Panc1 (cell line): ENCODE data around the gene PCNT. TPM values are rescaled to one million over a fixed set of nuclear protein-coding genes. Genes with fewer than 3 reads are reported as not detected.

ENCODE experiments used
- ATAC-seq: fragments of 200-7000 bp; cut with Tn5 transposase; 2 replicates; pipeline ENCODE4 v1.9.1; 2020; ENCODE audit warnings: mild to moderate bottlenecking, moderate library complexity
- BruUV-seq: library from RNA; stranded (reverse); fragments of 400-500 nt; replicated peaks from 2 replicates; lab custom pipeline; 2021; lab: Mats Ljungman, UMichigan
- CTCF ChIA-PET: fragments of 300-600 bp; sonication (Branson Sonifier 250); formaldehyde crosslinking; loops from one replicate; lab custom pipeline; 2022; ENCODE audit warnings: antibody characterized with exemption; lab: Charles Lee
- POLR2A ChIA-PET: fragments of 300-600 bp; sonication (Branson Sonifier 250); formaldehyde crosslinking; loops from one replicate; lab custom pipeline; 2022; ENCODE audit warnings: antibody characterized with exemption; lab: Charles Lee
- DNase-seq: peaks from one replicate; pipeline ENCODE4 v3.0.0-alpha.2; 2010; ENCODE audit warnings: low read depth, low spot score
- H3K27ac ChIP-seq: 2 replicates; pipeline ENCODE4 v1.5.1; 2011; ENCODE audit warnings: mild to moderate bottlenecking, low read length, inconsistent platforms
- H3K27me3 ChIP-seq: fragments of 200-500 bp; sonication (Bioruptor generic); 2 replicates; pipeline ENCODE4 v1.6.0; 2014; ENCODE audit warnings: low read length, inconsistent platforms; ENCODE audit not compliant: control insufficient read depth, insufficient read depth
- H3K36me3 ChIP-seq: fragments of 200-500 bp; sonication (Bioruptor generic); 2 replicates; pipeline ENCODE4 v1.5.1; 2014; ENCODE audit warnings: inconsistent platforms, mild to moderate bottlenecking, low read length, moderate library complexity; ENCODE audit not compliant: control insufficient read depth, insufficient read depth
- H3K4me1 ChIP-seq: 2 replicates; pipeline ENCODE4 v1.5.1; 2011; ENCODE audit warnings: inconsistent platforms, mild to moderate bottlenecking, low read length, moderate library complexity; ENCODE audit not compliant: control insufficient read depth, insufficient read depth
- H3K4me3 ChIP-seq, 2 experiments: 2 replicates each; pipeline ENCODE4 v1.5.1; 2011 to 2012; ENCODE audit warnings: low read depth in 2 of 2, low read length in 2 of 2, mild to moderate bottlenecking in 2 of 2, inconsistent platforms in 1 of 2, moderate library complexity in 1 of 2
- H3K9me3 ChIP-seq: fragments of 200-500 bp; sonication (Bioruptor generic); 2 replicates; pipeline ENCODE4 v1.5.1; 2014; ENCODE audit warnings: low read depth, mild to moderate bottlenecking, inconsistent platforms, low read length, moderate library complexity; ENCODE audit not compliant: control insufficient read depth, insufficient read depth
- POLR2AphosphoS5 ChIP-seq: IDR thresholded peaks from 2 replicates; pipeline ENCODE4 v1.6.1; 2012; ENCODE audit warnings: mild to moderate bottlenecking, low read depth, low read length, moderate library complexity
- SIN3A ChIP-seq: IDR thresholded peaks from 2 replicates; pipeline ENCODE4 v1.6.1; 2012; ENCODE audit warnings: low read depth, mild to moderate bottlenecking, low read length, moderate library complexity, borderline replicate concordance; ENCODE audit not compliant: insufficient read depth
- TCF7L2 ChIP-seq: IDR thresholded peaks from 2 replicates; pipeline ENCODE4 v1.6.1; 2011; ENCODE audit warnings: mild to moderate bottlenecking, low read depth, low read length, inconsistent platforms
- in situ Hi-C: cut with HindIII; loops from 2 replicates; pipeline ENCODE4 v1.10.0; 2016; ENCODE audit warnings: low sequenced_read_pairs, low pct_unique_long_range_greater_than_20kb
- intact Hi-C: fragments of 100-400 bp; cut with micrococcal nuclease; formaldehyde crosslinking; loops from one replicate; pipeline ENCODE4 v1.10.0; 2022; ENCODE audit not compliant: unreplicated experiment
- total RNA-seq: library from RNA; stranded (reverse); gene quantifications from one replicate; pipeline ENCODE4 v1.2.1, GENCODE V29; 2021; ENCODE audit not compliant: unreplicated experiment
- TF ChIP-seq, protein P1 (sequence below): fragments of 450-650 bp; IDR thresholded peaks from 2 replicates; pipeline ENCODE4 v1.5.1; 2017; ENCODE audit warnings: mild to moderate bottlenecking
- TF ChIP-seq, protein P2 (sequence below), 2 experiments: IDR thresholded peaks; 2 replicates each; pipeline ENCODE4 v1.6.1; 2011 to 2012; ENCODE audit warnings: low read depth in 2 of 2, control low read depth in 1 of 2, low read length in 1 of 2, mild to moderate bottlenecking in 1 of 2, moderate library complexity in 1 of 2; ENCODE audit not compliant: insufficient read depth in 1 of 2

The PCNT gene
- total RNA-seq, 1 experiment from 2014 or later: 44.3 TPM

DNA sequence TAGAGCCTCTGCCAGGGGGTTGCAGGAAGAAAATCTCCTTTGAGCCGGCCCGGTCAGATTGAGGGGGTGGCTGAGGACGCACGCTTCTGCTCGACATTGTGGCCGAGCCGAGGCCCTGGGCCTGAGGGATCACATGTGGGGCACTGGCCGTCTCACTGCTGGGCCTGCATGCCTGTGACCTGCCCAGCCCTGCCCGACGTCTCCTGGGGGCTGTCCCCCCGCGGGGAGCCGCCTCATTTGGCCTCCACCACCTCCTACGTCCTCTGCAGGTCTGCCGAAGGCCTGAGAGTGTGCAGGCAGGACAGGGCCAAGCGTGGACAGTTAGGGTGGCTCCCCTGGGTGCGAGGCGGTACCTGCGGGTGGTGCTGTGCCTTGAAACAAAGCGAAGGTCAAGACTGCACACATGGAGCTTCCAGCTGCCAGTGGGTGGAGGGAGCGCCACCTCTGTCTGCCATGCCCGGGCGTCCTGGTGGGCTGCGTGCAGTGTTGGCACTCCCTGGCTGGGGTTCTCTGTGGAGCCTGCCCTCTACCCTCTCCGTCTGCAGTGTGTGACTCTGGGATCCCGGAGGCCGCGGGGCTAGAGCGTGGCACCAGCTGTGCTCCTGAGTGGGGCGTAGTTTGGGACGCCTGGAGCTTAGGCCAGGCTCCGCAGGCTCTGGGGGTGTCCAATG is 51.7 kb downstream of the PCNT start:
- no peak for DNase-seq

DNA sequence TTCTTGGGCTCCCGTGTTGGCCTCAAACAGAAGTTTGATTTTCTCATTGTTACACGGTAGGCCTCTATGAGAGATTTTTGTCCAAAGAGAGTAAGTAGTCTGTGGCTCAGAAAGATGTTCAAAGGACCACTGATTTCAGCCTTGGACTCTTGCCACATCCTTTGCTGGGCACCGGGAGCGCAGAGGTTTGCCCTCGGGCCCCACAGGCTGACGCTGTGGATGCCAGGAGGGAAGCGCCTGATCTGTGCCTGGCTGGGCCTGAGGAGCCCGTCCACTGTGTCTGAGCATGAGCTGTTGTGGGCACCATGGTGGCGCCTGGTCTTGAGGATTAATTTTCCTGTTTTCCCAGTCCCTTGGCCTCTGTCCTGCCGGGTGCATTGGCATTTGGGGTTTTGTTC is 52.3 kb downstream of the PCNT start:
- ATAC-seq (no peak), DNase-seq (no peak)
- intact Hi-C loops: no loop called here
- ChIA-PET POLR2A (no interaction called here), CTCF (no interaction called here)
- Histone ChIP-seq H3K9me3 (no peaks in the 10 kb centered on the region), H3K4me3 (no peak overlapping the region), H3K36me3 (no peaks in the 10 kb centered on the region), H3K27me3 (no peaks in the 10 kb centered on the region), H3K4me1 (no peaks in the 10 kb centered on the region), H3K27ac (no peak overlapping the region)
- no TSS peak for BruUV-seq
- in situ Hi-C loops: no loop called here
- TF ChIP-seq, protein P1, sequence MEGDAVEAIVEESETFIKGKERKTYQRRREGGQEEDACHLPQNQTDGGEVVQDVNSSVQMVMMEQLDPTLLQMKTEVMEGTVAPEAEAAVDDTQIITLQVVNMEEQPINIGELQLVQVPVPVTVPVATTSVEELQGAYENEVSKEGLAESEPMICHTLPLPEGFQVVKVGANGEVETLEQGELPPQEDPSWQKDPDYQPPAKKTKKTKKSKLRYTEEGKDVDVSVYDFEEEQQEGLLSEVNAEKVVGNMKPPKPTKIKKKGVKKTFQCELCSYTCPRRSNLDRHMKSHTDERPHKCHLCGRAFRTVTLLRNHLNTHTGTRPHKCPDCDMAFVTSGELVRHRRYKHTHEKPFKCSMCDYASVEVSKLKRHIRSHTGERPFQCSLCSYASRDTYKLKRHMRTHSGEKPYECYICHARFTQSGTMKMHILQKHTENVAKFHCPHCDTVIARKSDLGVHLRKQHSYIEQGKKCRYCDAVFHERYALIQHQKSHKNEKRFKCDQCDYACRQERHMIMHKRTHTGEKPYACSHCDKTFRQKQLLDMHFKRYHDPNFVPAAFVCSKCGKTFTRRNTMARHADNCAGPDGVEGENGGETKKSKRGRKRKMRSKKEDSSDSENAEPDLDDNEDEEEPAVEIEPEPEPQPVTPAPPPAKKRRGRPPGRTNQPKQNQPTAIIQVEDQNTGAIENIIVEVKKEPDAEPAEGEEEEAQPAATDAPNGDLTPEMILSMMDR: no peak
- no peak for TF ChIP-seq TCF7L2
- TF ChIP-seq, protein P2, sequence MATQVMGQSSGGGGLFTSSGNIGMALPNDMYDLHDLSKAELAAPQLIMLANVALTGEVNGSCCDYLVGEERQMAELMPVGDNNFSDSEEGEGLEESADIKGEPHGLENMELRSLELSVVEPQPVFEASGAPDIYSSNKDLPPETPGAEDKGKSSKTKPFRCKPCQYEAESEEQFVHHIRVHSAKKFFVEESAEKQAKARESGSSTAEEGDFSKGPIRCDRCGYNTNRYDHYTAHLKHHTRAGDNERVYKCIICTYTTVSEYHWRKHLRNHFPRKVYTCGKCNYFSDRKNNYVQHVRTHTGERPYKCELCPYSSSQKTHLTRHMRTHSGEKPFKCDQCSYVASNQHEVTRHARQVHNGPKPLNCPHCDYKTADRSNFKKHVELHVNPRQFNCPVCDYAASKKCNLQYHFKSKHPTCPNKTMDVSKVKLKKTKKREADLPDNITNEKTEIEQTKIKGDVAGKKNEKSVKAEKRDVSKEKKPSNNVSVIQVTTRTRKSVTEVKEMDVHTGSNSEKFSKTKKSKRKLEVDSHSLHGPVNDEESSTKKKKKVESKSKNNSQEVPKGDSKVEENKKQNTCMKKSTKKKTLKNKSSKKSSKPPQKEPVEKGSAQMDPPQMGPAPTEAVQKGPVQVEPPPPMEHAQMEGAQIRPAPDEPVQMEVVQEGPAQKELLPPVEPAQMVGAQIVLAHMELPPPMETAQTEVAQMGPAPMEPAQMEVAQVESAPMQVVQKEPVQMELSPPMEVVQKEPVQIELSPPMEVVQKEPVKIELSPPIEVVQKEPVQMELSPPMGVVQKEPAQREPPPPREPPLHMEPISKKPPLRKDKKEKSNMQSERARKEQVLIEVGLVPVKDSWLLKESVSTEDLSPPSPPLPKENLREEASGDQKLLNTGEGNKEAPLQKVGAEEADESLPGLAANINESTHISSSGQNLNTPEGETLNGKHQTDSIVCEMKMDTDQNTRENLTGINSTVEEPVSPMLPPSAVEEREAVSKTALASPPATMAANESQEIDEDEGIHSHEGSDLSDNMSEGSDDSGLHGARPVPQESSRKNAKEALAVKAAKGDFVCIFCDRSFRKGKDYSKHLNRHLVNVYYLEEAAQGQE (IDR thresholded peaks at IDR 0.05; ENCODE audit: insufficient read depth in 1 of 2, low read depth in 2 of 2, low read length in 1 of 2): no peak
- no peak for TF ChIP-seq POLR2AphosphoS5
- TF ChIP-seq SIN3A: no peak

More for the DNA sequence above, 51.7 kb downstream of the PCNT start:
- Histone ChIP-seq H3K9me3 (no peaks in the 10 kb centered on the region), H3K36me3 (no peaks in the 10 kb centered on the region), H3K27me3 (no peaks in the 10 kb centered on the region), H3K27ac (no peak overlapping the region), H3K4me1 (no peaks in the 10 kb centered on the region), H3K4me3 (no peak overlapping the region)
- BruUV-seq: no TSS peak
- in situ Hi-C loops (no loop called here), intact Hi-C loops (no loop called here)
- no peak for TF ChIP-seq SIN3A
- TF ChIP-seq POLR2AphosphoS5: no peak
- no peak for TF ChIP-seq TCF7L2
- TF ChIP-seq, protein P1: no peak
- TF ChIP-seq, protein P2 (IDR thresholded peaks at IDR 0.05; ENCODE audit: insufficient read depth in 1 of 2, low read depth in 2 of 2, low read length in 1 of 2): no peak
- CTCF ChIA-PET: no interaction called here
- POLR2A ChIA-PET: no interaction called here
- no peak for ATAC-seq
